Ascending aorta (tissue), 2 donors: ENCODE measurements around the gene NTSR1. TPM values are rescaled to one million over a fixed set of nuclear protein-coding genes. Genes with fewer than 3 reads are reported as not detected.

Source experiments
- DNase-seq, 2 donors: peaks; one replicate each; pipeline ENCODE4 v3.0.0-alpha.2; 2019; ENCODE audit warnings: low spot score in 2 of 2
- H3K27ac ChIP-seq, 2 donors: fragments of 200-600 bp; sonication (generic); one replicate each; pipeline ENCODE4 v1.5.1; 2016 to 2017; ENCODE audit warnings: mild to moderate bottlenecking in 1 of 2
- H3K27me3 ChIP-seq: fragments of 200-600 bp; sonication (generic); one replicate; pipeline ENCODE4 v1.5.1; 2017
- H3K36me3 ChIP-seq, 2 donors: fragments of 200-600 bp; sonication (generic); one replicate each; pipeline ENCODE4 v1.5.1; 2016
- H3K4me1 ChIP-seq, 2 donors: fragments of 200-600 bp; sonication (generic); one replicate each; pipeline ENCODE4 v1.5.1; 2016 to 2017; ENCODE audit warnings: mild to moderate bottlenecking in 1 of 2
- H3K4me3 ChIP-seq, 2 donors: fragments of 200-600 bp; sonication (generic); one replicate each; pipeline ENCODE4 v1.5.1; 2016 to 2017; ENCODE audit warnings: mild to moderate bottlenecking in 1 of 2
- H3K9me3 ChIP-seq, 2 donors: fragments of 200-600 bp; sonication (generic); one replicate each; pipeline ENCODE4 v1.5.1; 2016
- intact Hi-C: fragments of 100-400 bp; cut with DNase I; formaldehyde crosslinking; loops from one replicate; pipeline ENCODE4 v1.15.1; 2023
- total RNA-seq: library from RNA; depleted of rRNA; stranded (reverse); fragments of >200 nt; gene quantifications from one replicate; pipeline ENCODE4 v1.1.0, GENCODE V29; 2016
- TF ChIP-seq, protein P1 (sequence below), 3 experiments: fragments of 200-600 bp in 2 of 3; fragments of 450-650 bp in 1 of 3; sonication (generic) in 2 of 3; IDR thresholded peaks; one replicate each; pipeline ENCODE4 v1.5.1; 2016 to 2019; ENCODE audit warnings: antibody characterized with exemption in 3 of 3, mild to moderate bottlenecking in 1 of 3, moderate library complexity in 1 of 3

The NTSR1 gene
- total RNA-seq: not detected

DNA sequence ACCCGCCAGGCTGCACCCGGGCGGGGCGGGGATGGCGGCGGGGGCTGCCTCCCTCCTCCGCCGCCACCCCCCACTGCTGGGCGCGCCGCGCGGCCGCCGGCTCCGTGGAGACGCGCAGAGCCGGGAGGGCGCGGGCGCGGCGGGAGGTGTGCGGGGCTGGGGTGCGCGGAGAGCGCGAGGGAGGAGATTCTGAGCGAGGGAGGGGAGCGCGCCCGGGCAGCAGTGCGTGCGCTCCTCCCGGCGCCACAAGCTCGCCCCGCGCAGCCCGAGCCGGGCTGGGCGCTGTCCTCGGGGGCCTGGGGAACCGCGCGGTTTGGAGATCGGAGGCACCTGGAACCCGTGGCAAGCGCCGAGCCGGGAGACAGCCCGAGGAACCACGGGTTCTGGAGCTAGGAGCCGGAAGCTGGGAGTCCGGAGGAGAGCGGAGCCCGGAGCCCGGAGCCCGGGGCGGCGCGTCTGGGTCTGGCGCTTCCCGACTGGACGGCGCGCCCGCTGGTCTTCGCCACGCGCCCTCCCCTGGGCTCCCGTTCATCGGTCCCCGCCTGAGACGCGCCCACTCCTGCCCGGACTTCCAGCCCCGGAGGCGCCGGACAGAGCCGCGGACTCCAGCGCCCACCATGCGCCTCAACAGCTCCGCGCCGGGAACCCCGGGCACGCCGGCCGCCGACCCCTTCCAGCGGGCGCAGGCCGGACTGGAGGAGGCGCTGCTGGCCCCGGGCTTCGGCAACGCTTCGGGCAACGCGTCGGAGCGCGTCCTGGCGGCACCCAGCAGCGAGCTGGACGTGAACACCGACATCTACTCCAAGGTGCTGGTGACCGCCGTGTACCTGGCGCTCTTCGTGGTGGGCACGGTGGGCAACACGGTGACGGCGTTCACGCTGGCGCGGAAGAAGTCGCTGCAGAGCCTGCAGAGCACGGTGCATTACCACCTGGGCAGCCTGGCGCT, at the start of gene NTSR1:
Gene NTSR1, plus strand, starts transcription at position 246 of the 946 bp plus-strand sequence. Its CDS starts 372 bp downstream, at position 618.
- Histone ChIP-seq H3K27me3 (peaks cover 28% of the 10 kb centered on the region), H3K4me1 (peaks cover 0 to 2% of the 10 kb centered on the region in 2 donors), H3K4me3 (no peak within 1 kb of the TSS), H3K36me3 (no peaks in the 10 kb centered on the region), H3K9me3 (no peaks in the 10 kb centered on the region), H3K27ac (no peak within 1 kb of the TSS)
- no peak for DNase-seq
- intact Hi-C loops: no loop called here
- TF ChIP-seq, protein P1, sequence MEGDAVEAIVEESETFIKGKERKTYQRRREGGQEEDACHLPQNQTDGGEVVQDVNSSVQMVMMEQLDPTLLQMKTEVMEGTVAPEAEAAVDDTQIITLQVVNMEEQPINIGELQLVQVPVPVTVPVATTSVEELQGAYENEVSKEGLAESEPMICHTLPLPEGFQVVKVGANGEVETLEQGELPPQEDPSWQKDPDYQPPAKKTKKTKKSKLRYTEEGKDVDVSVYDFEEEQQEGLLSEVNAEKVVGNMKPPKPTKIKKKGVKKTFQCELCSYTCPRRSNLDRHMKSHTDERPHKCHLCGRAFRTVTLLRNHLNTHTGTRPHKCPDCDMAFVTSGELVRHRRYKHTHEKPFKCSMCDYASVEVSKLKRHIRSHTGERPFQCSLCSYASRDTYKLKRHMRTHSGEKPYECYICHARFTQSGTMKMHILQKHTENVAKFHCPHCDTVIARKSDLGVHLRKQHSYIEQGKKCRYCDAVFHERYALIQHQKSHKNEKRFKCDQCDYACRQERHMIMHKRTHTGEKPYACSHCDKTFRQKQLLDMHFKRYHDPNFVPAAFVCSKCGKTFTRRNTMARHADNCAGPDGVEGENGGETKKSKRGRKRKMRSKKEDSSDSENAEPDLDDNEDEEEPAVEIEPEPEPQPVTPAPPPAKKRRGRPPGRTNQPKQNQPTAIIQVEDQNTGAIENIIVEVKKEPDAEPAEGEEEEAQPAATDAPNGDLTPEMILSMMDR (IDR thresholded peaks at IDR 0.05): no peak

DNA sequence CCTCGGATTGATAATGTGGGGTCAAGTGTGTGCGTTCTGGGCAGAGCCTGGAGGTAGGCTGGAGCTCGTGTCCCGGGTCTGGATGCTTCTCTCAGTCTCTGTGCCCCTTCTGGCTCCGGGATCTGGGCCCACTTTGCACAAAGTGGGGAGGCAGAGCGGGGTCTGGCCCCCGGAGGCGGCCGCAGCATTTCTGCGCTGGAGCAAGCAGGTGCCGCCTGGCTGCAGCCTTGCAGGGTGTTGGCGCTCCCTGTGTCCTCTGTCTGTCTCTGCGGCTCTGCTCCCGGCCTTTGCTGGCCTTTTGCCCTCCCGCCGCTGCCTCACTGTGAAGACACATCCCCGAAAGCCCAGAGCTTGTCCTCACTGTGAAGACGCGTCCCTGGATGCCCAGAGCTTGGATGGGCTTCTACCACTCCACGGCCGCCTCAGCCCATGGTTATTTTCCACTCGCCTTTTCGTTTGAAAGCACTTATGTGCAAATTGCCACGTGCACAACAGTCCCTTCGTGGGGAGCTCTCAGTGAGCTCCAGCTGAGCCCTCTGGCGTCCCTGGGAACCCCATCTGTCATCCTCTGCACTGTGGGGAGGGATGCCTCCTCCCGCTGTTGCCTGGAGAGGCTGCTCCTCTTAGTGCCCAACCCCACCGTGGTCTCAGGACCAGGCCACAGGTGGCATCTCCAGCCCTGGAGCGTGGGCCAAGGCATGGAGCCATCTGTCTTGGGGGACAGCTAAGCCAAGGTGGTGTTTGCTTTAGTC, 49.0 kb upstream of the NTSR1 start:
- Histone ChIP-seq H3K27me3 (no peaks in the 10 kb centered on the region), H3K36me3 (no peaks in the 10 kb centered on the region), H3K9me3 (no peaks in the 10 kb centered on the region), H3K27ac (no peak overlapping the region), H3K4me1 (no peaks in the 10 kb centered on the region), H3K4me3 (no peak overlapping the region)
- no peak for DNase-seq
- intact Hi-C loops: no loop called here
- TF ChIP-seq, protein P1 (IDR thresholded peaks at IDR 0.05): no peak

DNA sequence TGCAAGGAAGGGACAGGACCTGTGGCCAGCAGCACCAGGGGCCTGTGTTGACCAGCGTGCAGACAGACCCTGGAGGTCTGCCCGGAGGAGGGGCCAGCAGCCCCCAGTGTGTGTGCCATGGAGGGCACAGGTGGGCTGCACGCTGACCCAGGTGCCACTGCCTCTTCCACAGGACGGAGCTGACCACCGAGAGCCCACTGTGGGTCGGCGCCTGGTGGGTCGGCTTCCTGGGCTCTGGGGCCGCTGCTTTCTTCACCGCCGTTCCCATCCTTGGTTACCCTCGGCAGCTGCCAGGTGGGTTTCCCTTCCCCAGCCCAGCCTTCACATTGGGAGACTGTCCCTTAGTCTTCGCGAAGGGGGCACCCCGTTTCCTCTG, 48.4 kb upstream of the NTSR1 start:
- H3K27ac ChIP-seq: no peak overlapping the region
- no peak overlapping the region for H3K4me3 ChIP-seq
- intact Hi-C loops: no loop called here
- TF ChIP-seq, protein P1 (IDR thresholded peaks at IDR 0.05): no peak
- no peak for DNase-seq
- H3K4me1 ChIP-seq: no peaks in the 10 kb centered on the region
- no peaks in the 10 kb centered on the region for H3K9me3 ChIP-seq
- H3K27me3 ChIP-seq: no peaks in the 10 kb centered on the region
- no peaks in the 10 kb centered on the region for H3K36me3 ChIP-seq

DNA sequence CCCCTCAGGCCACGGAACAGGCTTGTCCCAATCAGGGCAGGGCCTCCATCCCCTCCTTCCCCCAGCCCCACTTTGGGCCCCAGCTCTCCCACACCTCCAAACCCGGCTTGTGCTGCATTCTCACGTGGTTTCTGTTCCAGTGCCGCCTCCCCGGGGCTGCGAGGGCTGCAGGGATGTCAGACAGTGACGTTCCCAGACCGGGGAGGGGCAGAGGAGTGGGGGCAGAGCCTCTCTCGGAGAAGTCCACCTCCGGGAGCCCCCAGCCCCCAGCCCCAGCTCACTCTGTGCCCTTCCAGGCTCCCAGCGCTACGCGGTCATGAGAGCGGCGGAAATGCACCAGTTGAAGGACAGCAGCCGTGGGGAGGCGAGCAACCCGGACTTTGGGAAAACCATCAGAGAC, 47.9 kb upstream of the NTSR1 start:
- no peaks in the 10 kb centered on the region for H3K36me3 ChIP-seq
- no peaks in the 10 kb centered on the region for H3K4me1 ChIP-seq
- DNase-seq: no peak
- no peaks in the 10 kb centered on the region for H3K9me3 ChIP-seq
- intact Hi-C loops: no loop called here
- H3K27me3 ChIP-seq: no peaks in the 10 kb centered on the region
- TF ChIP-seq, protein P1 (IDR thresholded peaks at IDR 0.05): no peak
- no peak overlapping the region for H3K4me3 ChIP-seq
- H3K27ac ChIP-seq: no peak overlapping the region

DNA sequence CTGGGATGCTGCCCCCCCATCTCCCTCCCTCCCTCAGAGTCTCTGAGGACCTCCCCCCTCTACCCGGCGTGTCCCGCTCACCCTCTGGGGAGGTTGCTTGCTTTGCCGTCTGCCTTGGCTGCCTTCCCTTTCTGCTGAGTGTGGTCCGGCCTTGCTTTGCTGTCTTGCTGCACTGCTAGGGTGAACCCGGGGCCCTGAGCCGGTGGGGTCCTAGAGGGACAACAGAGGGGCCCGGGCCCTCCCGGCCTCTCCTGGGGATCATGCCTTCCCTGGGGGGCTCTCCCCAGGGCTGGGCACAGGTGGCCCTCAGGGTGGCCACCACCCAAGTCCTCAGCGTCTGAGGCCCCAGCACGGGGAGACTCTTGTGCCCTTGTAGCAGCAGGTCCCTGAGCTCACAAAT, 47.0 kb upstream of the NTSR1 start:
- no peak for DNase-seq
- no peaks in the 10 kb centered on the region for H3K4me1 ChIP-seq
- H3K36me3 ChIP-seq: no peaks in the 10 kb centered on the region
- intact Hi-C loops: no loop called here
- H3K27ac ChIP-seq: no peak overlapping the region
- TF ChIP-seq, protein P1 (IDR thresholded peaks at IDR 0.05): no peak
- no peaks in the 10 kb centered on the region for H3K27me3 ChIP-seq
- H3K9me3 ChIP-seq: no peaks in the 10 kb centered on the region
- H3K4me3 ChIP-seq: no peak overlapping the region
